NK-92 (cell line): ENCODE measurements around the gene FSTL4.

Experiments
- DNase-seq: peaks from one replicate; lab custom pipeline; 2025; ENCODE audit not compliant: unreplicated experiment; lab: John Stamatoyannopoulos, UW

FSTL4 gene

DNA sequence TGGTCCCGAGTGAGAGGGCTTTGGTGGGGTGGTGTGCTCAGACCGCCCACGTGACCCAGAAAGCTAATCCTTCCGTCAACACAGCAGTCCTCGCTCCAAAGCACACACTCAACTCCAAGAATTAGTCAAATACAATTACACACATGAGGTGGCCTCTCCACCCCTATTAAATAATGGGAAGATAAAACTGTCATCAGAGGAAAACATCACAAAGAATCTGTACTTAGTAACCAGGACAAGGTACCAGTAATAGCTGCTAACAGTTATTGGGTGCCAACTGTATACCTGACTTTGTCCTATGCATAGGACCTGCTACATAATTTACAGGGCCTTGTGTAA lies 337.8 kb downstream of the FSTL4 start:
- DNase-seq = no peak

DNA sequence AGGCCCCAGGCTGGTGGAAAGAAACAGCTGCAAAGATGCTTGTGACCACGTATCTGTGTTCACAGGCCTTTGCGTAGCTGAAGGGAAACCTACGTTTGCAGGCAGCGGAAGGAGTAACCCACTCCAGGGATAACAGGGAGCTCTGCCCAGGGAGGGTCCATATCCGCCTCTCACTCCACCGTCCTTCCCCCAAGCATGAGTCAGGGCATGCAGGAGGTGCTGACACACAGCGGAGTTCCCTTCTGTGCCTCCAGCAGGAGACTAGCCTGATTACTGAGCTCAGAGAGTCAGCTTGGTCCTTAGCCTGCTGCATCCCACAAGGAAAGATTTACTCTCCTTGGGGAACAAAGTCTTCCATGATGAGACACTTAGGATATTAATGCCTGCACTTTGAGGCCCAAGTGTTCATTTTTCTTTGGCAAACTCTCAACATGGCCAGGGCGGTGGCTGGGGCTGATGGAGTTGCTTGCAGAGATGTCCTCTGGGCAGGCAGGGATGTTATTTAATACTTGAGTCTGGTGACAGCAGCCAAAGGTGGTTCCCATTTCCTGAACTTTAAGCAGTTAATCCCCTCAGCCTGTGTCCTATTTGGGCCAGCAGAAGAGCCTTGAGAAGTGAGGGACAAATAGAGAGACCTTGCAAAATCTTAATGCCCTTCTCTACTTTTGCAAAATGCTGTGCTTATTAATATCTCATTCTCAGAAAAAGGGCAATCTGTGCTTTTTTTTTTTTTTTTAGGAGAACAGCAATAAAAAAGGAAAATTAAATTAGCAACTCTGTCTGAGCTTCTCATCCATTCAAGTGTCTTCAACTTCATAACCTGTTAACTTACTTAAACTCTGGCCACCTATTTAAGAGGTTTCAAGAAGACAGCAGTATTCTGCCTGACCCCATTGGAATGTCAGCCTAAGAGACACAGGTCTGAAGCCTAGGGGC lies 338.4 kb downstream of the FSTL4 start:
- DNase-seq = no peak

- no peak for DNase-seq
Observed at GRCh38 chr5:133272345-133272744, 340.0 kb downstream of the FSTL4 start.

GRCh38 chr5:133271606-133272005 lies 340.7 kb downstream of the FSTL4 start:
- no peak for DNase-seq

GRCh38 chr5:133269691-133270090 lies 342.6 kb downstream of the FSTL4 start:
- no peak for DNase-seq

DNA sequence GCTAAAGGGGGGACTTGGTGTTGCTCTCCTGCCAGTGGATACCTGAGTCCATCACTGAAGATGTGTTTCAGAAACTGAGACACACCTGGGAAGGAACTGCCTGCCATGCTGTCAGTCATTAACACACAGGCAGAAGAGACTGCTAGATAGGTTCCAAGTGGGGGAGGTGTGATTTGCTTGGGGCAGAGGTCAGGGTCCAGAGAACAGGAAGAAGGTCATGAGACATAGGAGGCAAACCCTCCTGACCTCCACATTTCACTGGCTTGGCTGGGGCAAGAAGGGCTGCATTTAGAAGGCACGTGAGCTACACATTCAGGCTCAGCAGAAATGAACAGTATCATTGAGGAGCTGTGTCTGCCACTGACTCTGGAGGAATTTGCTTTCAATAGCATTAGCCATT lies 344.7 kb downstream of the FSTL4 start:
- DNase-seq = no peak

GRCh38 chr5:133266966-133267365 lies 345.4 kb downstream of the FSTL4 start:
- DNase-seq = no peak

DNA sequence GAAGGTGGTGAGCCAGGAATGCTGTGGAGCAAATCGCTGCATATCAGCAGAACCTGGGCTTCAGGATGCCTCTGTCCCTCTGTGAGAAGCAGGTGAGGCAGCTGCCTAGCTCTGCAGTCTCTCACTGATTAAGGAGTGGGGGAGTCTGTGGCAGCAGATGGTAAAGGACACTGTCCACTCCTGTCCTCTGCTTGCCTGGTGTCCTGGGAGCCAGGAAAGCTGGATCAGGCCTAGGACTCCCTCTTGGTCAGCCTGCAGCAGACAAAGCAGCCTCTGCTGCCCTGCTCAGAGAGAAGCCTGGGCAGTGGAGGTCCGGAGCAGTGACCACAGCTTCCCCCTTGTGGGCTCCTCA lies 345.8 kb downstream of the FSTL4 start:
- no peak for DNase-seq

DNA sequence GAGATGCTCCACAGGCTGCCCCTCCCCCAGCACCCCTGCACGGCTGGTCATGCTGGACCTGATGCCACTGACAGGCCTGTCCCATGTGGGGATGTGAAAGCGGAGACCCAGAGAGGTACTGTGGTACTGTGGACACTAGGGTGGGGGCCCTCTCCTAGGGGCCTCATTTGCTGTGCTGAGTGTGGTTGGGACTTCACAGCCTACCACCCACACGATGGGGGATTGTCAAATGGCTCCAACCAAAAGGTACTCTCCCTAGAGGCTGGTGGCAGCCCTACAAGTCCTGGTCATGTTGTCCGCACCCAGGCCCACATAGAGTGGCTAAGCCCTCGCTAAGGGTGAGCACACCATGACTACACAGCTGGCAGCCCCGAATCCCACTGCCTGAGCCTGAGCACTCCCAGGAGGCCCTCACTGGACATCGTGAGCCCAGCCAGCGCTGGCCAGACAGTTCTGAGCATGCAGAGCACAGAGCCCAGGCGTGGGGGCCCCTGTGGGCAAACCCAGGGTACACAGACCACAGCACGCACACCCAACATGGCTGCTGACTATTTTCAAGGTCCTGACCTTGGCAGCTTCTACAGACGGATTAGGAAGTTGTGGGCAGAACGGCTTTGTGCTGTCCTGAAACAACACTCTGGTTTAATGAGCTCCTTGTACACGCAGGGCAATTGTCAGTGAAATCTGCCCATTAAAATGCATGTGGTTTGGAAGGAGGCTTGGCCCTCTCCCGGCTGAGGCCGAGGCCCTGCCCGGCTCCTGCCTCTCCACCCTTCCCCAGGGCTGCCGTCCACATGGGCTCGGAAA lies 346.4 kb downstream of the FSTL4 start:
- DNase-seq = no peak

DNA sequence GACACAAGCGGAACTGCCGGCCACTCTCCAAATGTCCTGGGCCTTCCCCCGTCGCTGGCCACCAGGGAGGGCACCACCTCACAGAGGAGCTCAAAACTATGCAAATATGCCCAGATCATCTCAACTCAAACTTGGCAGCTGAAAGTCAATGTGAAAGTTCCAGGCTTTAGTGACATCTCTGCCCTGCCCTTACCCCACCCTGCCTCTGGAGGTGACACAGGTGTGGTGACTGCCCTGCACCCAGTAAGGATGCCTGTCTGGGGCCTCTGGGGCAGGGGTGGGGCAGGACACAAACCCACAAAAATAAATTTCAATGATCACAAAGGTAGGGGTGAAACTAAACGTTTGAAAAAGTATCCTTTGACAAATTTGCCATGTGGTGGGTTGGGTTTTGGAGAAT lies 347.1 kb downstream of the FSTL4 start:
- no peak for DNase-seq

- DNase-seq = no peak
Observed at GRCh38 chr5:133262690-133263089, 349.7 kb downstream of the FSTL4 start.

GRCh38 chr5:133261993-133262392 lies 350.3 kb downstream of the FSTL4 start:
- DNase-seq = no peak

GRCh38 chr5:133260715-133261114 lies 351.6 kb downstream of the FSTL4 start:
- DNase-seq = no peak

- no peak for DNase-seq
Observed at GRCh38 chr5:133259199-133259997, 352.9 kb downstream of the FSTL4 start.

DNA sequence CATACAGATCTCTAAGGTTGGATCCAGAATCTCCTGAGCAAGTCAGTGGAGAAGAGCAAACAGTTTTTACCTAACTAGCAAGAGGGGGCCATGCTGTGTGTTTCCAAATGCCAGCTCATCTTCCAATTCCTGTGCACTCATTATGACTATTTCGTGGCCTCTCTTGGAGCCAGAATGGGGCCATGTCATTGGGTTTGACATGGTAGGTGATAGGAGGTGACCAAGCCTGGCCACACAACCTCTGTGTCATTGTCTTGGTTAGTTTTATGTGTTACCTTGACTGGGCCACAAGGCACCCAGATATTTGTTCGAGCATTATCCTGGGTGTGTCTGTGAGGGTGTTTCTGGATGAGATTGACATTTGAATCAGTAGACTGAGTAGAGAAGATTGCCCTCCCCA lies 354.4 kb downstream of the FSTL4 start:
- no peak for DNase-seq

GRCh38 chr5:133256276-133256675 lies 356.1 kb downstream of the FSTL4 start:
- no peak for DNase-seq

- no peak for DNase-seq
Observed at GRCh38 chr5:133254803-133255202, 357.5 kb downstream of the FSTL4 start.

- no peak for DNase-seq
Observed at GRCh38 chr5:133253671-133254070, 358.7 kb downstream of the FSTL4 start.

DNA sequence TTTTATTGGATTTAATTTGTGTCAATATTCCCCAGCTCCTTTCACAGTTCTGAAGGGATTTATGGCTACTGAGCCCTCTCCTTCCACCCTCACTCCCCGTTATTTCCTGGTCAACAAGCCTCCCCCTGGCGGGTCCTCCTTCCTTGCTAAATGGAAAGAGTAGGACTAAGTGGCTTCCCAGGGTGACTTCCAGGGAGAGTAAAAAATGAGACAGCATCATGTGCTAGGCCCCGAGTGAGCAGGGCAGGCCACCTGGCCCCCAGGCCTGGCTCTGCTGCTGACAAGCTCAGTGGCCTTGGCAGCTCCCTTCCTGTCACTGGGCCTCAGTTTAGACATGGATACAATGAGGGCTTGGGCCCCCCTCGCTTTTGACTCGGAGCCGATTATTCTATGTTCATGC lies 359.3 kb downstream of the FSTL4 start:
- no peak for DNase-seq

DNA sequence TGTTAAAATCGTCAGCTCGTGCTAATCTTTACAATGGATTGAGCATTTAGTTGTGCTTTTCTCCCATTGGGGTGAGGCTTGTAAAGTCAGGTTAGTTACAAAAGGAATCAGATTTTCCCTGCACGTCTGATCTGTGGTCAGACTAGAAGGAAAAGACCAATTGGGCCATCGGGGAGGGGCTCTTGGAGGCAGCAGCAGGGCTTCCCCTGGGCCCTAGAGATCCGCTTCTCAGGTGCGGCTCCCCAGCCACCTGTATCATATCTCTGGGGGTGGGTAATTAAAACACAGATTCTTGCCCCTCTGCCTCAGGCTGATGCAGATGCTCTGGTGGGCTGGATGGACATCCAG lies 360.2 kb downstream of the FSTL4 start:
- no peak for DNase-seq

DNA sequence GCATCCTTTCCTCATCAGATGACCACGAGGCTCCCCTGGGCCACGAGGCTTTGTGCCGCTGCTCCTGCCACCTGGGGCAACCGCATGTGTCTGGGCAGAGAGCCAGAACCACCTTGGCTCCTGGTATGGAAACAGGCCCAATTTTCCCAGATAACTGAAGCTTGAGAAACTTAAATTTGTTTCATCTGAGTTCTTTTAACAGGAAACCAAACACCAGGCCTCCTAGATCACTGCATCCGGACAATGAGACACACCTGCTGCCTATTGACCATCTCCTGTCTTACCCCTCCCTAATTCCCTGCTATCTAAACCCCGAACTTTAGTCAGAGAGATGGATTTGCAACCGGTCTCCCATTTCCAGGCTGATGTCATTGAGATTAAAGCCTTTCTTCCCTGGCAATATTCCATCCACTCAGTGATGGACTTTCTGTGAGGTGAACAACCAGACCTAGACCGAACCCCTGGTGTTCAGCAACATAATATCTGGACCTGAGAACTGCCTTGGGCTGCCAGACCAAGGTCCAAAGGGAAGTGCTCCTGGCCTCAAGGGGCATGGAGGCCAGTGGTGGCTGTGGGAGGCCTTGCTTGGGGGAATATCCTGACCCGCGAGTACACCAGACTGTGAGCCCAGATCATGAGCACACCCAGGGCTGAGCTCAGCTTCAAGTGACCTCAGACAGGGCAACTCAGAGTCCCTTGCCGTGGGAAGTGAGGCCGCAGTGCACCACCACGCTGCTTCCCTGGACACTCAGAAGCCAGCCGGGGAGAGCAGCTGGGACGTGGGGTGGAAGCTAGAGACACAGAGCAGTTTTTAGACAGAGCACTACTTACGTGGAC lies 360.8 kb downstream of the FSTL4 start:
- DNase-seq = no peak
